Fibroblast of the aortic adventitia (primary cell): ENCODE results near the gene DHX29. TPM values are rescaled to one million over a fixed set of nuclear protein-coding genes. Genes with fewer than 3 reads are reported as not detected.
A peak's percentile ranks its signal among the peaks of the same experiment; 100 is the strongest.

Source experiments
- DNase-seq: peaks from one replicate; pipeline ENCODE4 v3.0.0-alpha.2; 2010; ENCODE audit warnings: low read depth
- H3K4me3 ChIP-seq: 2 replicates; pipeline ENCODE4 v1.5.1; 2011; ENCODE audit warnings: low read depth, mild to moderate bottlenecking, control low read depth, low read length, moderate library complexity
- CTCF ChIP-seq: IDR thresholded peaks from 2 replicates; pipeline ENCODE4 v1.5.1; 2011; ENCODE audit warnings: mild to moderate bottlenecking, low read length, control low read depth, inconsistent platforms; ENCODE audit not compliant: insufficient read depth
- total RNA-seq: library from RNA; depleted of rRNA; stranded (reverse); fragments of >200 nt; gene quantifications from 2 replicates; pipeline ENCODE4 v1.2.3, GENCODE V29; 2012; ENCODE audit warnings: low replicate concordance

Gene DHX29
- total RNA-seq, 1 donor = 53.4 TPM

GRCh38 chr5:55343609-55344008 is 36.1 kb upstream of the DHX29 start:
- TF ChIP-seq CTCF = no peak
- DNase-seq = no peak
- no peak overlapping the region for H3K4me3 ChIP-seq

- no peak for DNase-seq
- no peak overlapping the region for H3K4me3 ChIP-seq
- no peak for TF ChIP-seq CTCF
Observed at GRCh38 chr5:55343107-55343506, 35.6 kb upstream of the DHX29 start.

- peak; percentile 22 for DNase-seq
- no peak overlapping the region for H3K4me3 ChIP-seq
- no peak for TF ChIP-seq CTCF
Observed at GRCh38 chr5:55338810-55339243, 31.3 kb upstream of the DHX29 start.

- TF ChIP-seq CTCF = no peak
- H3K4me3 ChIP-seq = no peak overlapping the region
- DNase-seq = peak; percentile 9
Observed at GRCh38 chr5:55338092-55338613, 30.7 kb upstream of the DHX29 start.

- H3K4me3 ChIP-seq = no peak overlapping the region
- no peak for TF ChIP-seq CTCF
- DNase-seq = no peak
Observed at GRCh38 chr5:55333811-55334210, 26.3 kb upstream of the DHX29 start.

GRCh38 chr5:55333017-55333416 is 25.5 kb upstream of the DHX29 start:
- TF ChIP-seq CTCF = no peak
- no peak overlapping the region for H3K4me3 ChIP-seq
- no peak for DNase-seq

GRCh38 chr5:55331321-55331720 is 23.8 kb upstream of the DHX29 start:
- no peak overlapping the region for H3K4me3 ChIP-seq
- DNase-seq = no peak
- no peak for TF ChIP-seq CTCF
